NK-92 (cell line): ENCODE measurements around the gene MATCAP1.

Experiments used
- DNase-seq: peaks from one replicate; lab custom pipeline; 2025; ENCODE audit not compliant: unreplicated experiment; lab: John Stamatoyannopoulos, UW

The MATCAP1 gene

GRCh38 chr16:67144943-67145342, 38.8 kb downstream of the MATCAP1 start:
- no peak for DNase-seq

GRCh38 chr16:67142342-67142741, 41.4 kb downstream of the MATCAP1 start:
- DNase-seq, result no peak

DNA sequence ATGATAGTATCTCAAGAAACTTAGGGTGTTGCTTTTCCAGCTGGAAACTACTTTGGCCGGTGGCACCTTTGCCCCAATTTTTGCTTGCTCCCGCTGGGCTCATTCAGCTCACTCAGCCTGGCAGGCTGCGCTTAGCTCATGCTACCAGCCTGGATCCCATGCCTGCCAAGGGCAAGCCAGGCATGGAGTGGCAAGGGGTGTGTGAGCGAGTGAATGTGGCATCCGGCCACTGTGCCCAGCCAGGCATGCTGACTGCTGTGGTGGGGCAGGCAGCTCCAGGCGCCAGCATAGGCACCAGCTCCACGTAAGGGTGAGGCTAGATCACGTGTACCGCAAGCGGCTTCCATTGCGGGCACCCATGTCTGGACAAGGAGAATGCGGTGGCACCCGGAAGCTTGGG, 42.4 kb downstream of the MATCAP1 start:
- no peak for DNase-seq

GRCh38 chr16:67137605-67138004, 46.2 kb downstream of the MATCAP1 start:
- no peak for DNase-seq

- DNase-seq, result no peak
Observed at GRCh38 chr16:67129422-67129821, 54.3 kb downstream of the MATCAP1 start.

GRCh38 chr16:67128887-67129286, 54.9 kb downstream of the MATCAP1 start:
- no peak for DNase-seq

GRCh38 chr16:67128417-67128816, 55.3 kb downstream of the MATCAP1 start:
- no peak for DNase-seq
